ENCODE data around the gene LYRM4.
A peak's percentile ranks its signal among the peaks of the same experiment; 100 is the strongest.

Gene LYRM4

GRCh38 chr6:5141046-5141445 is 119.7 kb downstream of the LYRM4 start:
- ChIA-PET CTCF (interaction anchor here (1.8 kb wide), 1 partner anchor 162 kb away, joined by 5 read pairs; no protein-coding TSS in a partner anchor), POLR2A (ENCODE audit: low non-redundant PET) (no interaction called here)
- no peak for DNase-seq (ENCODE audit: low spot score)
- TF ChIP-seq CTCF (conservative IDR thresholded peaks at IDR 0.05; ENCODE audit: low read depth), result no peak
- no peak overlapping the region for H3K27ac ChIP-seq

GRCh38 chr6:5139828-5140771 is 120.7 kb downstream of the LYRM4 start:
- no peak for DNase-seq (ENCODE audit: low spot score)
- CTCF ChIA-PET, result interaction anchor here (0.7 to 1.8 kb wide), 2 partner anchors 20 to 163 kb away, joined by 5 read pairs; no protein-coding TSS in a partner anchor
- H3K27ac ChIP-seq, result no peak overlapping the region
- no peak for TF ChIP-seq CTCF (conservative IDR thresholded peaks at IDR 0.05; ENCODE audit: low read depth)
- POLR2A ChIA-PET (ENCODE audit: low non-redundant PET), result no interaction called here

- ChIA-PET POLR2A (ENCODE audit: low non-redundant PET) (no interaction called here), CTCF (interaction anchor here (0.7 kb wide), 1 partner anchor 19 kb away, joined by 5 read pairs; no protein-coding TSS in a partner anchor)
- no peak overlapping the region for H3K27ac ChIP-seq
- DNase-seq (ENCODE audit: low spot score), result no peak
- no peak for TF ChIP-seq CTCF (conservative IDR thresholded peaks at IDR 0.05; ENCODE audit: low read depth)
Observed at GRCh38 chr6:5138995-5139827, 121.5 kb downstream of the LYRM4 start.

- H3K27ac ChIP-seq, result no peak overlapping the region
- POLR2A ChIA-PET (ENCODE audit: low non-redundant PET), result no interaction called here
- no peak for TF ChIP-seq CTCF (conservative IDR thresholded peaks at IDR 0.05; ENCODE audit: low read depth)
- CTCF ChIA-PET, result interaction anchor here (0.8 kb wide), 1 partner anchor 13 kb away, joined by 3 read pairs; no protein-coding TSS in a partner anchor
- DNase-seq (ENCODE audit: low spot score), result no peak
Observed at GRCh38 chr6:5136851-5137250, 123.9 kb downstream of the LYRM4 start.

- DNase-seq (ENCODE audit: low spot score), result no peak
- CTCF ChIA-PET, result no interaction called here
Observed at GRCh38 chr6:5135788-5136376, 124.9 kb downstream of the LYRM4 start.

More at GRCh38 chr6:5135788-5136376, 124.9 kb downstream of the LYRM4 start:
- no peak overlapping the region for H3K27ac ChIP-seq
- POLR2A ChIA-PET (ENCODE audit: low non-redundant PET), result no interaction called here
- peak; percentile 64 for TF ChIP-seq CTCF (conservative IDR thresholded peaks at IDR 0.05; ENCODE audit: low read depth)
